ENCODE results near the gene MARCHF2. TPM values are rescaled to one million over a fixed set of nuclear protein-coding genes. Genes with fewer than 3 reads are reported as not detected.

Gene MARCHF2
- total RNA-seq, 4 donors from 2014 or later = 53.5 to 110 (median 60.8) TPM

DNA sequence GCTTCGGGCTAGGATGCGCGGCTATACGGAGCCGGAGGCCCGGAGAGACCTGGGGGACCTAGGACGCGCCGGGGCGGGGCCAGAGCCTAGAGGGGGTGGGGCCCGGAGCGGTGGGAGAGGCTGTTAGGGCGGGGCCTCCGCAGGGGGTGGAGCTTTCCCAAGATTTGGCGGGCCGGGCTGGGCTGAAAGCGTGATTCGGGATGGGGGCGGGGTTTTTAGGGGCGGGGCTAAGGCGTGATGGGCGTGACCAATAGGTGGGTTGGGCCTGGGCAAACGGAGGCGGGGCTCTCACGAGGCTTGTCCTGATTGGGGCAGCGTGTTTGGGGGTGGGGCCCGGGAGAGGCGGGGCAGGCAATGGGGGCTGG lies 22.5 kb upstream of the MARCHF2 start:
- no peak for TF ChIP-seq POLR2A (IDR thresholded peaks at IDR 0.05)
- TF ChIP-seq, protein P1, sequence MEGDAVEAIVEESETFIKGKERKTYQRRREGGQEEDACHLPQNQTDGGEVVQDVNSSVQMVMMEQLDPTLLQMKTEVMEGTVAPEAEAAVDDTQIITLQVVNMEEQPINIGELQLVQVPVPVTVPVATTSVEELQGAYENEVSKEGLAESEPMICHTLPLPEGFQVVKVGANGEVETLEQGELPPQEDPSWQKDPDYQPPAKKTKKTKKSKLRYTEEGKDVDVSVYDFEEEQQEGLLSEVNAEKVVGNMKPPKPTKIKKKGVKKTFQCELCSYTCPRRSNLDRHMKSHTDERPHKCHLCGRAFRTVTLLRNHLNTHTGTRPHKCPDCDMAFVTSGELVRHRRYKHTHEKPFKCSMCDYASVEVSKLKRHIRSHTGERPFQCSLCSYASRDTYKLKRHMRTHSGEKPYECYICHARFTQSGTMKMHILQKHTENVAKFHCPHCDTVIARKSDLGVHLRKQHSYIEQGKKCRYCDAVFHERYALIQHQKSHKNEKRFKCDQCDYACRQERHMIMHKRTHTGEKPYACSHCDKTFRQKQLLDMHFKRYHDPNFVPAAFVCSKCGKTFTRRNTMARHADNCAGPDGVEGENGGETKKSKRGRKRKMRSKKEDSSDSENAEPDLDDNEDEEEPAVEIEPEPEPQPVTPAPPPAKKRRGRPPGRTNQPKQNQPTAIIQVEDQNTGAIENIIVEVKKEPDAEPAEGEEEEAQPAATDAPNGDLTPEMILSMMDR (IDR thresholded peaks at IDR 0.05) = no peak
- peak; percentile 95 to 99 for DNase-seq (ENCODE audit: low spot score in 2 of 2)
- H3K4me3 ChIP-seq (ENCODE audit: low read depth, poor library complexity, severe bottlenecking) = peak overlapping the region; percentile 98
- intact Hi-C loops (cut with DNase I; ENCODE audit: low total_unique reads) = no loop called here
- 2 to 3% methylated on average over 22 to 26 of the region's 28 CpGs for WGBS, 2 donors

DNA sequence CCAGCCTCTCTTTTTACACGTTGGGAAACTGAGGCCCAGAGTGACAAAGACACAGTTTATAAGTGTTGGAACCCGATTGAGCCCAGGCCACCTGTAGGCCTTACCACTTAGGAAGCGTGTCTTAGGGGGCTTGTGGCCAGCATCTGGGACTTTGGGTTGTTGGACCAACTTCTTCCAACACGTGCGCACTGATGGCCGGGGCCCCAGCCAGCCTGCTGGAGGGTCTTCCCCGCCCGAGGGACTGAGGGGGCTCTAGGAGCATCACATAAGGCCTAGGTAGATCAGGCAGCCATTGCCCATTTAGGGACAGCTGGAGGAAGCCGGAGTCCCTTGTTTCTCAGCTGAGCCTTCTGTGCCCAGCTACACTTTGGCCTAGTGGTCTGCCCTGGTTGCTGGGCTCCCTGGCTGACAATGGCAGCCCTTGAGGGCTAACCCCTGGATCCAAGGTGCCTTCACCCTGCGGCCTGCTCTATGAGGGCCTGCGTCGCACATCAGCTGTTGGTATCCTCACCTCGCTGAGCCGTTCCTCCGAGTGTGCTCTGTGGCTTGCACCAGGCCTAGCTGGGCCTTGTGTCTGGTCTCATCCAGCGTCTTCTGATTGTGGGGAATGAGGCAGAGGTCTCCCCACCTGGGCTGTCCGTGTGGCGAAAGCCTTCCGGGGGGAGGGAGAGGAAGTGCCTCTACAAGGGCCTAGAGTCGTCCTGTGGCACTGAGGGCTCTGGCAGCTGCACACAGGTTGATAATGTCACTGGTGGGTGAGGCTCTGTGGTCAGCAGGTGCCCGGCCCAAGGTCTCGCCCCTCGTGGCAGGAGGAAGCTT lies 21.7 kb upstream of the MARCHF2 start:
- TF ChIP-seq, protein P1 (IDR thresholded peaks at IDR 0.05) = no peak
- TF ChIP-seq POLR2A (IDR thresholded peaks at IDR 0.05) = no peak
- H3K4me3 ChIP-seq (ENCODE audit: low read depth, poor library complexity, severe bottlenecking) = no peak overlapping the region
- WGBS, 2 donors = 73 to 77% methylated on average over 21 to 23 of the region's 23 CpGs
- DNase-seq (ENCODE audit: low spot score in 2 of 2) = no peak
- intact Hi-C loops (cut with DNase I; ENCODE audit: low total_unique reads) = no loop called here

DNA sequence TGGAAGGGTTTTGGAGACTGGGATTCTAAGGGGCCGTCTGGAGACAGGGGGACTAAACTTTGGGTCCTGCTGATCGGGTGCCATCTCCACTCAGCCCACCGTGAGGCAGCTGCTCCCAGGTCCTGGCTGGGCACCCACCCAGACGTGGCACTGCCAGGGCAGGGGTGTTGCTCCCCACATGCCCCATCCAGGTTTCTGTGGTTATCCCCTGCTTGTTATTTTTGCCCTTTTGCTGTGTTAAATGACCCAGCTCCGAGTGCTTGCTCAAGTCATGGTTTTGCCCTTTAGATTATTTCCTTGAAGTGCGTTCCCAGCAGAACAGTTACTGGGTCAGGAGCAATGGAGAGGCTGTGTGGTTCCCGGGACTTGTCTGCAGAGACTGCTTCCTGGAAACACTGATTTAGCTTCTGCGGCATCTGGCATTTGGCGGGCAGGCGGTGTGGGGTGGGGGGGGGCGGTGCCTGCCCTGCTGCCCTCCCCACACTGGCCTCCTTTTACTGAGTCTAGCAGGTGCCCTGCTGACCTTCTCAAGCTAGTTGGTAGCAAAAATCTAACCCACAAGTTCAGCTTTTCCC lies 21.0 kb upstream of the MARCHF2 start:
- DNase-seq (ENCODE audit: low spot score in 2 of 2) = no peak
- TF ChIP-seq, protein P1 (IDR thresholded peaks at IDR 0.05) = no peak
- no peak for TF ChIP-seq POLR2A (IDR thresholded peaks at IDR 0.05)
- no peak overlapping the region for H3K4me3 ChIP-seq (ENCODE audit: low read depth, poor library complexity, severe bottlenecking)
- intact Hi-C loops (cut with DNase I; ENCODE audit: low total_unique reads) = no loop called here
- WGBS, 2 donors = 26 to 31% methylated on average over 11 of the region's 11 CpGs

DNA sequence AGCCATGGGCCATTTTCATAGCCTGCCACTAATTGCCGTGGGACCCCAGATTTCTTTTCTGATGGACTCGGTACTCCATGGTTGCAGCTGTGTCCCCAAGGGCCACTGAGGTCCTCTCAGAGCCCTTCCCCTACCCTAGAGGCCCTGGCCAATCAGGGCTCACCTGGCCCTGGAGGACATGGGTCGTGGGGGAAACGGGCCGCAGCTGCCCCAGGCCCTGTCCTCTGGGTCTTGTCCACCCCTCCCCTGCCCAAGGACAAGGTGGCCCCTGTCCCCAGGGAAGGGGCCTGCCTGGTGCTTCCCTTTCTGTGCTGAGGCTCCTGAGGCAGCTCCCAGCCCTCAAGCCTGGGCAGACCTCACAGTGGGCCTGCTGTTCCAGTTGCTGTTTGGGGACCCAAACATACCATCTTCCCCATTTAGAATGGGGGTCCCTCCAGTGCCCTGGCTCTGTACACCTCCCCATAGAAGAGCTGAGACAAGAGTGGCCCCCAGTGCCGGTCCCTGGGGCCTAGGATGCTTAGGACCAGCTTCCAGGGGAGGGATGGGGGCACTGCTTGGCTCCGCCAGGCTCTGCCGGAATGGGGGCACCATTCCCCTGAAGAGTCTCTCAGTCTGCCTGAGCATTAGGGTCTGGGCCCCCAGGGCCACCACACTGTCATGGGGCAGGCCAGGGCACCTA lies 19.8 kb upstream of the MARCHF2 start:
- intact Hi-C loops (cut with DNase I; ENCODE audit: low total_unique reads) = no loop called here
- no peak for DNase-seq (ENCODE audit: low spot score in 2 of 2)
- no peak overlapping the region for H3K4me3 ChIP-seq (ENCODE audit: low read depth, poor library complexity, severe bottlenecking)
- TF ChIP-seq, protein P1 (IDR thresholded peaks at IDR 0.05) = no peak
- no peak for TF ChIP-seq POLR2A (IDR thresholded peaks at IDR 0.05)
- 75 to 84% methylated on average over 7 to 8 of the region's 8 CpGs for WGBS, 2 donors

DNA sequence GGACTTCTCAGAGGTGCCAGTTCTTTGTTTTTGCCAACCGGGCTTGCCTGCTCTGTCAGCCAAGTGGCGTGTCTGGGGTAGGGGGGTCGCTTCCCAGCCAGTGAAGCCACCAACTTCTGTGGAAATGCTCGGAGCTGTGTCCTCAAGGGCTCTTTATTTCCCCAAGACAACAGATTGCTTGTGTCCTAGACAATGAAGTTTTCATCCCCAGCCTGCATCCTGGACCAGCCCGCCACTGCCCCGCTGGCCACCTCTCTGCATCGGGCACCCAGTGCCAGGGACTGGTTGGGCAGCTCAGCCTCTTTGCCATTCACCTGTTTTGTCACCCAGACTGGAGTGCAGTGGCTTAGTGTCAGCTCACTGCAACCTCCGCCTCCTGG lies 19.2 kb upstream of the MARCHF2 start:
- DNase-seq (ENCODE audit: low spot score in 2 of 2) = no peak
- no peak overlapping the region for H3K4me3 ChIP-seq (ENCODE audit: low read depth, poor library complexity, severe bottlenecking)
- WGBS, 2 donors = 63 to 67% methylated on average over 6 to 8 of the region's 8 CpGs
- intact Hi-C loops (cut with DNase I; ENCODE audit: low total_unique reads) = no loop called here
- TF ChIP-seq POLR2A (IDR thresholded peaks at IDR 0.05) = no peak
- TF ChIP-seq, protein P1 (IDR thresholded peaks at IDR 0.05) = no peak

All from lower leg skin (tissue), 4 donors.